CD14-positive monocyte (primary cell): ENCODE measurements around the gene SLC35B3. TPM values are rescaled to one million over a fixed set of nuclear protein-coding genes. Genes with fewer than 3 reads are reported as not detected.

Experiments
- DNase-seq, 3 donors: peaks; one replicate each; pipeline ENCODE4 v3.0.0-alpha.2; 2011 to 2022
- H2AFZ ChIP-seq: 2 replicates; pipeline ENCODE4 v1.6.0; 2012; ENCODE audit warnings: mild to moderate bottlenecking, low read depth, low read length, inconsistent platforms; ENCODE audit not compliant: insufficient read depth, poor library complexity, severe bottlenecking
- H3K27ac ChIP-seq, 2 donors: 1 replicate in 1 of 2; 2 replicates in 1 of 2; pipeline ENCODE4 v1.5.1; 2012 to 2013; ENCODE audit warnings: low read length in 2 of 2, control low read depth in 1 of 2, inconsistent platforms in 1 of 2, low read depth in 1 of 2, mild to moderate bottlenecking in 1 of 2
- H3K27me3 ChIP-seq, 2 donors: one replicate each; pipeline versions ENCODE4 v1.6.0 to v1.6.1; 2011 to 2013; ENCODE audit warnings: low read length in 2 of 2; ENCODE audit not compliant: control insufficient read depth in 2 of 2, insufficient read depth in 2 of 2
- H3K36me3 ChIP-seq, 2 donors: replicated peaks in 1 of 2; 1 replicate in 1 of 2; 2 replicates in 1 of 2; pipeline versions ENCODE4 v1.5.1 to v1.6.1; 2012 to 2013; ENCODE audit warnings: low read length in 2 of 2, control low read depth in 1 of 2, inconsistent platforms in 1 of 2, mild to moderate bottlenecking in 1 of 2; ENCODE audit not compliant: insufficient read depth in 2 of 2, control insufficient read depth in 1 of 2
- H3K4me1 ChIP-seq, 2 donors: 1 replicate in 1 of 2; 2 replicates in 1 of 2; pipeline versions ENCODE4 v1.5.1 to v1.6.1; 2012 to 2013; ENCODE audit warnings: low read length in 2 of 2, control low read depth in 1 of 2, inconsistent platforms in 1 of 2, mild to moderate bottlenecking in 1 of 2, moderate library complexity in 1 of 2; ENCODE audit not compliant: insufficient read depth in 2 of 2, control insufficient read depth in 1 of 2
- H3K4me2 ChIP-seq: replicated peaks from 2 replicates; pipeline ENCODE3; 2012; ENCODE audit warnings: low read length, moderate library complexity, mild to moderate bottlenecking; ENCODE audit not compliant: poor library complexity, severe bottlenecking; ENCODE audit errors: extremely low read depth
- H3K4me3 ChIP-seq, 3 experiments: fragments of 200-600 bp in 1 of 3; sonication (generic) in 1 of 3; replicated peaks in 1 of 3; 1 replicate in 2 of 3; 2 replicates in 1 of 3; pipeline ENCODE4 v1.5.1; 2011 to 2013; ENCODE audit warnings: low read length in 3 of 3, mild to moderate bottlenecking in 3 of 3, control low read depth in 2 of 3, low read depth in 2 of 3, inconsistent platforms in 1 of 3, moderate library complexity in 1 of 3
- H3K79me2 ChIP-seq: 2 replicates; pipeline ENCODE4 v1.6.0; 2012; ENCODE audit warnings: mild to moderate bottlenecking, control low read depth, inconsistent platforms, low read length, moderate library complexity; ENCODE audit not compliant: insufficient read depth
- H3K9ac ChIP-seq: 2 replicates; pipeline ENCODE4 v1.6.0; 2017; ENCODE audit warnings: low read length, mild to moderate bottlenecking; ENCODE audit not compliant: insufficient read depth, poor library complexity, severe bottlenecking
- H3K9me3 ChIP-seq, 2 donors: replicated peaks in 1 of 2; 1 replicate in 1 of 2; 2 replicates in 1 of 2; pipeline versions ENCODE4 v1.5.1 to v1.6.1; 2012 to 2013; ENCODE audit warnings: low read length in 2 of 2, control low read depth in 1 of 2; ENCODE audit not compliant: control insufficient read depth in 1 of 2, insufficient read depth in 1 of 2
- H4K20me1 ChIP-seq: 2 replicates; pipeline ENCODE4 v1.6.0; 2012; ENCODE audit warnings: mild to moderate bottlenecking, low read length, control low read depth, moderate library complexity; ENCODE audit not compliant: insufficient read depth
- H3K27ac Mint-ChIP-seq, 7 donors: one replicate each; pipeline ENCODE4 v1.8.0; 2020; ENCODE audit warnings: mild to moderate bottlenecking in 7 of 7, mixed read lengths in 7 of 7, moderate library complexity in 6 of 7, inconsistent platforms in 2 of 7
- H3K27me3 Mint-ChIP-seq, 3 donors: one replicate each; pipeline ENCODE4 v1.8.0; 2021 to 2022; ENCODE audit warnings: low read depth in 3 of 3, mild to moderate bottlenecking in 3 of 3, mixed read lengths in 3 of 3, moderate library complexity in 3 of 3, inconsistent platforms in 1 of 3
- H3K36me3 Mint-ChIP-seq, 2 donors: one replicate each; pipeline ENCODE4 v1.8.0; 2020; ENCODE audit warnings: mixed read lengths in 2 of 2, inconsistent platforms in 1 of 2, mild to moderate bottlenecking in 1 of 2
- H3K4me1 Mint-ChIP-seq: one replicate; pipeline ENCODE4 v1.8.0; 2020; ENCODE audit warnings: mild to moderate bottlenecking, mixed read lengths
- H3K4me3 Mint-ChIP-seq, 2 donors: one replicate each; pipeline ENCODE4 v1.8.0; 2020; ENCODE audit warnings: mild to moderate bottlenecking in 2 of 2, mixed read lengths in 2 of 2, moderate library complexity in 1 of 2
- H3K9me3 Mint-ChIP-seq, 7 donors: one replicate each; pipeline ENCODE4 v1.8.0; 2020 to 2022; ENCODE audit warnings: mixed read lengths in 7 of 7, mild to moderate bottlenecking in 6 of 7, moderate library complexity in 6 of 7, inconsistent platforms in 2 of 7
- WGBS: methylation state at CpG from one replicate; pipeline ENCODE4 v1.1.5; 2013; ENCODE audit warnings: missing lambda C conversion rate; ENCODE audit not compliant: insufficient coverage; 5-methylcytosine and 5-hydroxymethylcytosine counted together
- intact Hi-C, 2 donors: fragments of 100-400 bp; cut with micrococcal nuclease; formaldehyde crosslinking; loops; one replicate each; pipeline versions ENCODE4 v1.15.0 to v1.15.1; 2023
- polyA plus RNA-seq, 3 donors: library from polyadenylated mRNA; depleted of rRNA in 1 of 3; unstranded in 2 of 3; stranded (reverse) in 1 of 3; fragments of 300-500 nt in 2 of 3; fragments of >200 nt in 1 of 3; fragmentation: Illumina TruSeq in 2 of 3; gene quantifications; 1 replicate in 2 of 3; 2 replicates in 1 of 3; pipeline ENCODE4 v1.2.3, GENCODE V29; 2012 to 2021
- TF ChIP-seq, protein P1 (sequence below): fragments of 200-600 bp; IDR thresholded peaks from one replicate; pipeline ENCODE4 v1.8.0; 2022; ENCODE audit warnings: antibody characterized with exemption, mild to moderate bottlenecking

Gene SLC35B3
- polyA plus RNA-seq, 3 donors = 7.9 to 14.0 (median 9.3) TPM

DNA sequence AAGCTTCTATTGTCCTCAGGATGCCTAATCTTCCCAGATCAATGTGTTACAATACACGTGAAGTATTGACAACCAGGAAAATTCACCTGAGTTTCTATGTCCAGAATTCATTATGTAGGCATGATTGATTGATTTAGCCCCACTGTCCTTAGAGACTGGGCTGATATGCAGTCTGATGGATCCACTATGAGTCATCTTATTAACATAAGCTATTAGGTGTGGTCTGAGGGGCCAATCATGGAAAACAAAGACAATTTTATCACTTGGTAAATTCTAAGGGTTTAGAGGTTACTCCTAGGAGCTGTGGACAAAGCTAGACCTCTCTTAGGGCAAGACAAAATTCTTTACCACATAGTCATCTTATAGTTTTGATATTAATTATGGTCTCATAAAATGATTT, 41.3 kb upstream of the SLC35B3 start:
- Mint-ChIP-seq H3K27ac (no peak overlapping the region), H3K36me3 (no peaks in the 10 kb centered on the region), H3K9me3 (peaks cover 1 to 10% (median 3%) of the 10 kb centered on the region in 7 donors), H3K4me3 (no peak overlapping the region), H3K4me1 (no peaks in the 10 kb centered on the region), H3K27me3 (peaks cover 0 to 3% (median 0%) of the 10 kb centered on the region in 3 donors)
- H2AFZ ChIP-seq = no peak overlapping the region
- intact Hi-C loops = no loop called here
- no peak for DNase-seq
- no peak overlapping the region for H3K9ac ChIP-seq
- no peaks in the 10 kb centered on the region for H4K20me1 ChIP-seq
- H3K27me3 ChIP-seq = no peaks in the 10 kb centered on the region
- H3K79me2 ChIP-seq = no peaks in the 10 kb centered on the region
- no peaks in the 10 kb centered on the region for H3K36me3 ChIP-seq
- TF ChIP-seq, protein P1, sequence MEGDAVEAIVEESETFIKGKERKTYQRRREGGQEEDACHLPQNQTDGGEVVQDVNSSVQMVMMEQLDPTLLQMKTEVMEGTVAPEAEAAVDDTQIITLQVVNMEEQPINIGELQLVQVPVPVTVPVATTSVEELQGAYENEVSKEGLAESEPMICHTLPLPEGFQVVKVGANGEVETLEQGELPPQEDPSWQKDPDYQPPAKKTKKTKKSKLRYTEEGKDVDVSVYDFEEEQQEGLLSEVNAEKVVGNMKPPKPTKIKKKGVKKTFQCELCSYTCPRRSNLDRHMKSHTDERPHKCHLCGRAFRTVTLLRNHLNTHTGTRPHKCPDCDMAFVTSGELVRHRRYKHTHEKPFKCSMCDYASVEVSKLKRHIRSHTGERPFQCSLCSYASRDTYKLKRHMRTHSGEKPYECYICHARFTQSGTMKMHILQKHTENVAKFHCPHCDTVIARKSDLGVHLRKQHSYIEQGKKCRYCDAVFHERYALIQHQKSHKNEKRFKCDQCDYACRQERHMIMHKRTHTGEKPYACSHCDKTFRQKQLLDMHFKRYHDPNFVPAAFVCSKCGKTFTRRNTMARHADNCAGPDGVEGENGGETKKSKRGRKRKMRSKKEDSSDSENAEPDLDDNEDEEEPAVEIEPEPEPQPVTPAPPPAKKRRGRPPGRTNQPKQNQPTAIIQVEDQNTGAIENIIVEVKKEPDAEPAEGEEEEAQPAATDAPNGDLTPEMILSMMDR = no peak
- no peak overlapping the region for H3K4me2 ChIP-seq
- no peak overlapping the region for H3K27ac ChIP-seq
- peaks cover 0 to 6% of the 10 kb centered on the region in 2 donors for H3K9me3 ChIP-seq
- no peaks in the 10 kb centered on the region for H3K4me1 ChIP-seq
- no peak overlapping the region for H3K4me3 ChIP-seq
- no CpG with 5 or more reads among the region's 1 CpG for WGBS

DNA sequence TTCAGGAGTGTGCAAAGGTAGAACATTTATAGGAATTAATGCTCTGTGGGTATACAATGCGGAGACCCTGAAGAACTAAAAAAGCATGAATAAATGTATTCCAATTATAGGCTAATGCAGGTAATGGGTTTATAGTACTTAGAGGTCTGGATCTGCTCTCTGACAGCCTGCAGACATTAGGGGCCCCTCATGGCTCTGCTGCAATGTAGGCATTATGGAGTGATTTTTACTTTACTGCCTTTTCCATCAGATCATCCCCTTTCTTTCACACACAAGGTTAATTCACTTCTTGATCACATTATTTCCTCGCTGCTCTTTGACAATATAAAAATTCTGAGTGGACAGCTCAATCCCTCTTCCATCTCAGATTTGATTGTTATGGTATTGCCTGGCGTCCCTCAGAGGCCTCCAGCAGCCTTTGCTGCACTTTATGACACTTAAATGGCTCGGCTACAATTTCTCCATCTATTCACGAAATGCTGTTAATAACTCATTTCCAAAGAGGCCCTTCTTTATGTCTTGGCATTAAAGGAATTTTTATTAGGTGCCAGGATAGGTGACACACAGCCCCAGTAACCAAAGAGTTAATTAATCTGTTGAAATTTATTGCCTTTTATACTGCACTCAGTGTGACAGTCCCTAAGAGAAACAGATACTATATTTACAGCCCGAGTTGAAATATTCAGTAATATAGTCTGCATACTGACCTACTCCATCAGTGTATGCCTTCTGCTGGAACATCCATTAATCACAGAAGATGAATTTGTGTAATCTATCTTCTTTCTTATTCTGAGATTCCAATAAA, 33.4 kb upstream of the SLC35B3 start:
- Mint-ChIP-seq H3K4me3 (no peak overlapping the region), H3K27me3 (peaks cover 0 to 4% (median 1%) of the 10 kb centered on the region in 3 donors), H3K4me1 (no peaks in the 10 kb centered on the region), H3K9me3 (peaks cover 0 to 10% (median 3%) of the 10 kb centered on the region in 7 donors), H3K36me3 (no peaks in the 10 kb centered on the region), H3K27ac (no peak overlapping the region)
- Histone ChIP-seq H3K79me2 (no peaks in the 10 kb centered on the region), H3K9ac (no peak overlapping the region), H3K4me3 (no peak overlapping the region), H3K4me1 (no peaks in the 10 kb centered on the region), H3K36me3 (no peaks in the 10 kb centered on the region), H2AFZ (no peak overlapping the region), H3K4me2 (no peak overlapping the region), H3K9me3 (no peaks in the 10 kb centered on the region), H3K27ac (no peak overlapping the region), H3K27me3 (no peaks in the 10 kb centered on the region), H4K20me1 (no peaks in the 10 kb centered on the region)
- DNase-seq = no peak
- TF ChIP-seq, protein P1 = no peak
- intact Hi-C loops = no loop called here
- 80% methylated on average over 1 of the region's 6 CpGs for WGBS
